ENCODE data around the gene AQP12B.

AQP12B gene

GRCh38 chr2:240718896-240719490, 36.3 kb upstream of the AQP12B start:
- in situ Hi-C loops (cut with MboI; ENCODE audit: low sequenced_read_pairs) = no loop called here

- in situ Hi-C loops (cut with MboI; ENCODE audit: low sequenced_read_pairs) = no loop called here
These were observed 35.2 kb upstream of the AQP12B start for GRCh38 chr2:240717681-240718581.

GRCh38 chr2:240717181-240717641, 34.5 kb upstream of the AQP12B start:
- in situ Hi-C loops (cut with MboI; ENCODE audit: low sequenced_read_pairs) = no loop called here

GRCh38 chr2:240716130-240716798, 33.6 kb upstream of the AQP12B start:
- in situ Hi-C loops (cut with MboI; ENCODE audit: low sequenced_read_pairs) = no loop called here

GRCh38 chr2:240714747-240715725, 32.4 kb upstream of the AQP12B start:
- in situ Hi-C loops (cut with MboI; ENCODE audit: low sequenced_read_pairs) = no loop called here

- in situ Hi-C loops (cut with MboI; ENCODE audit: low sequenced_read_pairs) = no loop called here
These were observed 31.5 kb upstream of the AQP12B start for GRCh38 chr2:240713928-240714746.

GRCh38 chr2:240713071-240713927, 30.6 kb upstream of the AQP12B start:
- in situ Hi-C loops (cut with MboI; ENCODE audit: low sequenced_read_pairs) = no loop called here

GRCh38 chr2:240712121-240712520, 29.4 kb upstream of the AQP12B start:
- in situ Hi-C loops (cut with MboI; ENCODE audit: low sequenced_read_pairs) = no loop called here

GRCh38 chr2:240711701-240712100, 29.0 kb upstream of the AQP12B start:
- in situ Hi-C loops (cut with MboI; ENCODE audit: low sequenced_read_pairs) = no loop called here

- in situ Hi-C loops (cut with MboI; ENCODE audit: low sequenced_read_pairs) = no loop called here
These were observed 28.6 kb upstream of the AQP12B start for GRCh38 chr2:240711296-240711695.

- in situ Hi-C loops (cut with MboI; ENCODE audit: low sequenced_read_pairs) = no loop called here
These were observed 25.8 kb upstream of the AQP12B start for GRCh38 chr2:240708457-240708856.

GRCh38 chr2:240707821-240708220, 25.1 kb upstream of the AQP12B start:
- in situ Hi-C loops (cut with MboI; ENCODE audit: low sequenced_read_pairs) = no loop called here

GRCh38 chr2:240707043-240707756, 24.5 kb upstream of the AQP12B start:
- in situ Hi-C loops (cut with MboI; ENCODE audit: low sequenced_read_pairs) = no loop called here

- in situ Hi-C loops (cut with MboI; ENCODE audit: low sequenced_read_pairs) = no loop called here
These were observed 22.6 kb upstream of the AQP12B start for GRCh38 chr2:240705204-240705791.

GRCh38 chr2:240704651-240705050, 22.0 kb upstream of the AQP12B start:
- in situ Hi-C loops (cut with MboI; ENCODE audit: low sequenced_read_pairs) = no loop called here

- in situ Hi-C loops (cut with MboI; ENCODE audit: low sequenced_read_pairs) = no loop called here
These were observed 21.0 kb upstream of the AQP12B start for GRCh38 chr2:240703417-240704341.

GRCh38 chr2:240702640-240703011, 19.9 kb upstream of the AQP12B start:
- in situ Hi-C loops (cut with MboI; ENCODE audit: low sequenced_read_pairs) = no loop called here
